ENCODE measurements around the gene ADAR. TPM values are rescaled to one million over a fixed set of nuclear protein-coding genes. Genes with fewer than 3 reads are reported as not detected.

Gene ADAR
- total and polyA plus RNA-seq, 4 donors, result 27.1 to 141 (median 107) TPM

GRCh38 chr1:154557248-154557938 is 50.6 kb downstream of the ADAR start:
- WGBS, 2 donors, result 13 to 24% methylated on average over 7 of the region's 7 CpGs
- ATAC-seq (ENCODE audit: insufficient read depth, low FRiP score), result no peak
- no peak for TF ChIP-seq CTCF (IDR thresholded peaks at IDR 0.05; ENCODE audit: control extremely low read depth, extremely low read depth)

GRCh38 chr1:154556422-154556821 is 51.6 kb downstream of the ADAR start:
- Histone ChIP-seq H3K9ac (ENCODE audit: insufficient read depth in 1 of 2, low read length in 2 of 2) (peak overlapping the region in 1 of 2 donors; percentile 83), H3K9me3 (ENCODE audit: control insufficient read depth in 4 of 4, insufficient read depth in 3 of 4, low read length in 3 of 4) (no peaks in the 10 kb centered on the region), H3K4me3 (no peak overlapping the region), H3K36me3 (ENCODE audit: control insufficient read depth in 4 of 4, insufficient read depth in 4 of 4, low read length in 4 of 4) (peaks cover 32 to 44% (median 39%) of the 10 kb centered on the region in 4 donors), H3K27ac (ENCODE audit: low read depth in 1 of 2, low read length in 1 of 2) (peak overlapping the region in 1 of 2 donors; percentile 66), H3K4me1 (ENCODE audit: control insufficient read depth in 5 of 5, insufficient read depth in 5 of 5, low read length in 5 of 5) (peaks cover 10 to 24% (median 17%) of the 10 kb centered on the region in 5 donors), H3K27me3 (ENCODE audit: control insufficient read depth in 3 of 3, insufficient read depth in 3 of 3, low read length in 2 of 3) (no peaks in the 10 kb centered on the region)
- DNase-seq, result peak; percentile 26 to 49 (median 39)
- WGBS, 2 donors, result 36 to 46% methylated on average over 4 of the region's 4 CpGs
- no peak for ATAC-seq (ENCODE audit: insufficient read depth, low FRiP score)
- no peak for TF ChIP-seq CTCF (IDR thresholded peaks at IDR 0.05; ENCODE audit: control extremely low read depth, extremely low read depth)

More at GRCh38 chr1:154557248-154557938, 50.6 kb downstream of the ADAR start:
- Histone ChIP-seq H3K4me1 (ENCODE audit: control insufficient read depth in 5 of 5, insufficient read depth in 5 of 5, low read length in 5 of 5) (peaks cover 10 to 24% (median 17%) of the 10 kb centered on the region in 5 donors), H3K9me3 (ENCODE audit: control insufficient read depth in 4 of 4, insufficient read depth in 3 of 4, low read length in 3 of 4) (no peaks in the 10 kb centered on the region), H3K9ac (ENCODE audit: insufficient read depth in 1 of 2, low read length in 2 of 2) (peak overlapping the region; percentile 60 to 83), H3K27ac (ENCODE audit: low read depth in 1 of 2, low read length in 1 of 2) (peak overlapping the region; percentile 83), H3K27me3 (ENCODE audit: control insufficient read depth in 3 of 3, insufficient read depth in 3 of 3, low read length in 2 of 3) (no peaks in the 10 kb centered on the region), H3K36me3 (ENCODE audit: control insufficient read depth in 4 of 4, insufficient read depth in 4 of 4, low read length in 4 of 4) (peaks cover 23 to 34% (median 29%) of the 10 kb centered on the region in 4 donors), H3K4me3 (peak overlapping the region; percentile 75)
- DNase-seq, result no peak

GRCh38 chr1:154553056-154554030 is 54.6 kb downstream of the ADAR start:
- WGBS, 2 donors, result 75 to 85% methylated on average over 12 of the region's 12 CpGs
- H3K4me1 ChIP-seq (ENCODE audit: control insufficient read depth in 5 of 5, insufficient read depth in 5 of 5, low read length in 5 of 5), result peaks cover 10 to 19% (median 12%) of the 10 kb centered on the region in 5 donors
- no peak for ATAC-seq (ENCODE audit: insufficient read depth, low FRiP score)
- H3K4me3 ChIP-seq, result no peak overlapping the region
- no peaks in the 10 kb centered on the region for H3K9me3 ChIP-seq (ENCODE audit: control insufficient read depth in 4 of 4, insufficient read depth in 3 of 4, low read length in 3 of 4)
- no peaks in the 10 kb centered on the region for H3K27me3 ChIP-seq (ENCODE audit: control insufficient read depth in 3 of 3, insufficient read depth in 3 of 3, low read length in 2 of 3)
- peaks cover 42 to 66% (median 56%) of the 10 kb centered on the region in 4 donors for H3K36me3 ChIP-seq (ENCODE audit: control insufficient read depth in 4 of 4, insufficient read depth in 4 of 4, low read length in 4 of 4)
- DNase-seq, result no peak
- no peak for TF ChIP-seq CTCF (IDR thresholded peaks at IDR 0.05; ENCODE audit: control extremely low read depth, extremely low read depth)
- H3K9ac ChIP-seq (ENCODE audit: insufficient read depth in 1 of 2, low read length in 2 of 2), result no peak overlapping the region
- H3K27ac ChIP-seq (ENCODE audit: low read depth in 1 of 2, low read length in 1 of 2), result no peak overlapping the region

Data from lung (tissue), 12 donors.